Measurements from ENCODE around the gene FOXN3.

FOXN3 gene, protein sequence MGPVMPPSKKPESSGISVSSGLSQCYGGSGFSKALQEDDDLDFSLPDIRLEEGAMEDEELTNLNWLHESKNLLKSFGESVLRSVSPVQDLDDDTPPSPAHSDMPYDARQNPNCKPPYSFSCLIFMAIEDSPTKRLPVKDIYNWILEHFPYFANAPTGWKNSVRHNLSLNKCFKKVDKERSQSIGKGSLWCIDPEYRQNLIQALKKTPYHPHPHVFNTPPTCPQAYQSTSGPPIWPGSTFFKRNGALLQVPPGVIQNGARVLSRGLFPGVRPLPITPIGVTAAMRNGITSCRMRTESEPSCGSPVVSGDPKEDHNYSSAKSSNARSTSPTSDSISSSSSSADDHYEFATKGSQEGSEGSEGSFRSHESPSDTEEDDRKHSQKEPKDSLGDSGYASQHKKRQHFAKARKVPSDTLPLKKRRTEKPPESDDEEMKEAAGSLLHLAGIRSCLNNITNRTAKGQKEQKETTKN

DNA sequence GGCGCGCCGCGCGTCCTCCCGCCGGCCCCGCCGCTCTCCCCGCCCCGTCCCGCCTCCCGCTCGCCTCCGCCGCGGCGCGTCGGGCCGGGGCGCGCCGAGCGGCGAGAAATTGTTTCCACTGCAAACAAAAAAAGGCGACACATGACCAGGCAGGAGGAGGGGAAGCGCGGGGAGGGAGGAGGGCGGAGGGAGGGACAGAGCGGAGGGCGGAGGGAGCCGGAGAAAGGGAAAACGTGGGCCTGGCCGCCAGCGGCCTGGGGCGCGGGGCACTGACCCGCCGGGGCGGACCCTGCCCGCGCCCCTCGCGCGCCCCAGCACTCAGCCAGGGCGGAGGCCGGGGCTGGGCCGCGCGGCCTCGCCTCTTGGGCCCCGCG, at the start of gene FOXN3:
FOXN3 (minus strand) TSS at position 143 of the 374 bp plus-strand sequence. CDS start 4,757 bp downstream, outside the sequence.
- peak; percentile 90 for DNase-seq

DNA sequence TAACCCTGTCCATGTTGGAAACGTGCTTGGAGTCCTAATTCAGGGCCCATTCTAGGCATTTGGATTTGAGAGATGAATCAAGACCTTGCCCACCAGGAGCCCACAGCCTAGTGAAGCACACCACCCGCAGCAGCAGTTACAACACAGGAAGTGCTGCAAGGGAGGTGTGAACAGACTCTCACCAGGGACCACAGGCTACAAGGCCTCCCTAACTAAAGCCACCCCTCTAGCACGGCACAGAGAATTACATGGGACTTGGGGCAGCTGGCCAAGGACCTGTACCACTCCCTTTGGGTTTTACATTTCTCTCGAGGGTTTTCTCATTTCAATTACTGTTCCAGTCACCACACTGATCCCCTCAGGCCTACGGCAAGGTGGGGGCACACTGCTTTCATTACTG, 49.5 kb upstream of the FOXN3 start:
- DNase-seq, result no peak

DNA sequence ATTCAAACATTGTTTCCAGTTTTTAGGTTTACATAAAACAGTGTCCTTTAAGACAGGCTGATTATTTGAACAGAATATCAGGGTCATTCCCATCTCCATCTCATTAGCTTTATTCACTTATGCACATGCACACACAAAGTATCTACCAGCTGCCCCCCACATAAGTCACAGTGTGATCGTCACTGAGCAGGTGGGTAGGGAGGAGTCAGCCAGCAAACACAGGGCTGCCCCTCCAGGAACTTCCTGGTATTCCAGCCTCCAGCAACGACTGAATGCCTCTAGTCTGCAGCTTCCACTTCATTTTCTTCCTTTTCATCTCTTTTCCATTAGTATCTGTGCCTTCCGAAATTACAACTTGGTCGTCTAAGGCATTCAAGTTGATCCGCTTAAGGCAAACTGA, 48.8 kb upstream of the FOXN3 start:
- DNase-seq, result no peak

DNA sequence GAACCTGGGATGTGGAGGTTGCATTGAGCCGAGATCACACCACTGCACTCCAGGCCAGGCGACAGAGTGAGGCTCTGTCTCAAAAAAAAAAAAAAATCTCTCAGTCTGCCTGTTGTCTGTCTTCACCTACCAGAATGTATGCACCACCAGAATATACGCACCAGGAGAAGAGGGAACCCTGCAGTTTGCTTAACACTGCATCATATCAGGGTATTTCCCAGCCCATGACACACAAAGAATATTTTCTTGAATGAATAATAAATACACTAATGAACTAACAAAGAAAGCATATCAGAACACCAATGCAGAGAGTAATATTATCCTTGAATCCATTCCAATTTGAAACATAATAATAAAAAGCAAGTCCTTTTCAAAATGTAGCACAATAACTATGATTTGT, 44.2 kb upstream of the FOXN3 start:
- no peak for DNase-seq

DNA sequence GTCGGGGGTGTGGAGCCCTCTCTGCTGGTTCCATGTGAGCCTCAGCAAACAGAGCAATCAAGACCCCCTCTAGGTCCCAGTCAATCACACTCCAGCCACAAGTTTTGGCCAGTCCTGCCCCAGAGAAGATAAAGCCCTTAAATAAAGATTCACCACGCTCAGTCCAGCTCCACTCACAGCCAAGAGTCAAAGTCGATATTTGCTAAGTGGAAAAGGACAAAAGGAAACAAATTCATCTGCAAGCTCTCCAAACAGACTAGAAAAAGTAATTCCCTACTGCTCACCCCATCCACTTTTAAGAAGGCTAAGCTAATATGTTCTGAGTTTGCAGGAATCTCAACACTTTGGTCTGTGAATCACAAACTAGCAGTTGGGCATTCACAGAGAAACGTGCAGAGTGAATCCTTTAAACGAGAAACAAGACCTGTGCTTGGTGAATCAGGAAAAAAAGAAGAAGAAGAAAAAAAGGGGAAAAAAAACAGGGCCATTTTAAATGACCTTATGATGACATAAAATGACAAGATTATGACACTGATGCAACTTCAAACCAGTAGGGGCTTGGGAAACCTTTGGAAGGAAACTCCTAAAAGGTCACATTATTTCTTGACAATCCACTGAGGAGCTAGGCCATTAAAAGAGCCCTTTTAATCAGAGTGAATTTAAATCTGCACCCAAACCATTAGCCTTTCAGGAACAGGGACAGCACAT, 41.8 kb upstream of the FOXN3 start:
- DNase-seq, result no peak

DNA sequence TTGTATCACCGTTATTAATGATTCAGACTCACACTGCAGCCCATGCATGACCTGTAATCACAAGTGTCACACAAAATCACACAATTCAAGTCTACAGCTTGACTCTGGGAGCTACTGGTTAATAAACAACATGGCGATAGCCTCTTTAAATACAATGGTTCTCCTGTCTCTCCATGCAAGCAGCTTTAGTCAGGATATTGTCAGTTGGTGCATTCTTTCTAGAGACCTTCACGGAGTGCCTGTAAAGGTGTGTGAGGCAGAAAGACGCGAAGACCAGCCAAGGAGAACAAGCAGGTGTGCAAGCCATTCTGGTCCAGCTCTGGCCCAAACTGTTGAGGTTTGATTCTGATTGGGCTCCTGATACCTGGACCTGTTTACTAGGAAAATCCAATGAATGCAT, 40.0 kb upstream of the FOXN3 start:
- DNase-seq, result no peak

DNA sequence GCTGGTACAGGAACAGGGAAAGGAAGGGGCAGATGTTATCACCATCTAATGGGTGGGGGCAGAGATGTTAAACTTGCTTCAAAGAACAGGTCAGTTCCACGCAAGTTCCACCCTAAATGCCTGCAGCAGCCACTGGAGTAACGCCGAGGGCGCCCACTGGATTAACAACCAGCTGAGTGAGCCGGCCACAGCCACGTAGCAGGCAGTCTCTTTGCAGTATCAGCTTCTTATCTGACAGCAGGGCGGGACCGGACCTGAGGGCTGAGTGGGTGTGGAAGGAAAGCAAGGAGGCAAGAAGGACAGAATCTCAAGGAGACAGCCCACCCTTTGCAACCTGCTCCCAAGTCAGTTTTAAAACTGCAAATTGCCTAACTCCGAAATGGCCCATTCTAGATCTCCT, 38.4 kb upstream of the FOXN3 start:
- peak; percentile 81 for DNase-seq

DNA sequence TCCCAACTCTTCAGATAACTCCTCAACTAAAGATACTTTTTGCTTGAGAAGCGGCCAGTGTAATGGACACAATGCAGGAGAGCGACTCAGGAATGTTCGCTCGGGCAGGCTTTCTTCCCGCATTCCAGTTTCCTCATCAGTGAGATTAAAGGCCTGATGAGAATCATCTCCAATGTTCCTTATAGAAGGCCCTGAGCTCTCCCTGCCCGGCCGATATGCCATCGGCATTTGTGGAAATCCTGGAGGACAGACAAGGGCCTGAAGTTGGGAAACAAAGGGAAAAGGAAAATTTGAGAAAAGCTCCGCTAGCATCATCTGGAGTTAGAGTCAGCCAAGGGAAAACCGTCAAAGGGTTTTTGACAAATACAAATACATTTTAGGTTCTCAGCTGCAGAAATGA, 38.0 kb upstream of the FOXN3 start:
- DNase-seq, result no peak

DNA sequence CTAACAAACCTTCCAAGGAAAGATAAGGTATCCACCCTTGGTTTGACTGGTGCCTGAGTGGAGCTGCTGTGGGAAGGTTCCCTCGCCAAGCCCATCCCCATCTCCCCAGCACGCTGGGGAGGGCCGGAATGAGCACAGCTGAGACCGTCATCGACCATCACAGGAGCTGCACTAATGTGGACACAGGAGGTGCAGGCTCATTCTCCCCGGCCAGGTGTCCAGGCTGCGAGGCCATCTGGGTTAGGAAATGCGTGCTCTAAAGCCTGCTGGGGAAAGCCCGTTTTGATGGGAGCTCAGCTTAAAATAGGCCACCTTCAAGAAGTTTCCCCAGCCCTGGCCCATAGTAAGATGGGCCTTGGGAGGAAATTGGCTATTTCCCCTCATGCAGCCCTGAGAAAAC, 35.2 kb upstream of the FOXN3 start:
- DNase-seq, result no peak

DNA sequence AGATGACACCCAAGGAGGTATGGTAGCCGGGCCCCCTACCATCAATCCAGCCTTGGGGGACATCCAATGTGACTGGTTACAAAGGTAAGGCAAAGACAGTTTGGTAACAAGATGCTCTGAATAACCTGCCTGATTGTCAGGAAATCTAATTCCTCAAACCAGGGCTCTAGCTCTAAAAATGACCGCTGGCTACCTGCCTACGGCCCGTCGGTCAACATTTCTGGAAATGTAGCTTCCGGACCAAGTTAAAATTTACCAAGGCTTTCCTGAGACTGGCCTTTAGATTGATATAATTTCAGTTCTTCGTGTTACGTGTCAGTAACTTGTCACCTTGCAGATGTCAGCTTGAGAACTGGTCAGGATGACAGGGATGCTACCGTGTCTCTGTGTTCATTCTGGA, 34.2 kb upstream of the FOXN3 start:
- no peak for DNase-seq

DNA sequence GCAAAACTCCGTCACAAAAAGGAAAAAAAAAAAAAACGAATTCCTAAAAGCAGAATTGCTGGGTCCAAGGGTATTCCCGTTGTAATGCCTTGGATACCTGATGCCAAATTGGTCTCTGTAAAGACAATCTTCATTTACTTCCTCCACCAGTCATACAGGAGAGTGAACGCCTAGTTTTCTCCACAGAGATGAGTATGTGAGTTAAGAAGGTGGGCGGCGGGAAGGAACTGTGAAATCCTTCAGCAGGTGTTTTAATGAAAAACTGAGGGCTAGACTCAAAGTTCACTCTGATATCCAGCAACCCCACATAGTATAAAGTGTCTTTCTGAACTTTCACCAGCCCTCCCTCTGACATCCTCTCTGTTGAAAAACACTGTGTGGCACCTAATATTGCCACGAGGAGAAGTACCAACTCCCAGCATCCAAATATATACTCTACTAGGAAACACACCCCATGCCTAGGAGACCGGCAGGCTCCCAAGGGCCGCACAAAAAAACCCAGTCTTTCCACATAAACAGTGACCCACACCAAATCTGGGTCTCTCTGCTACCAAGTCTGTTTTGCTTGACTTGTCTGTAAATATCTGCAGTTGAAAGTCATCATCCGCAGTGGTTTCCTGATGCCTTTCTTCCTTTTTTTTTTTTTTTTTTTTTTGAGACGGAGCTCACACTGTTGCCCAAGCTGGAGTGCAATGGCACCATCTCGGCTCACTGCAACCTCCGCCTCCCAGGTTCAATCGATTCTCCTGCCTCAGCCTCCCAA, 30.3 kb upstream of the FOXN3 start:
- DNase-seq, result no peak

DNA sequence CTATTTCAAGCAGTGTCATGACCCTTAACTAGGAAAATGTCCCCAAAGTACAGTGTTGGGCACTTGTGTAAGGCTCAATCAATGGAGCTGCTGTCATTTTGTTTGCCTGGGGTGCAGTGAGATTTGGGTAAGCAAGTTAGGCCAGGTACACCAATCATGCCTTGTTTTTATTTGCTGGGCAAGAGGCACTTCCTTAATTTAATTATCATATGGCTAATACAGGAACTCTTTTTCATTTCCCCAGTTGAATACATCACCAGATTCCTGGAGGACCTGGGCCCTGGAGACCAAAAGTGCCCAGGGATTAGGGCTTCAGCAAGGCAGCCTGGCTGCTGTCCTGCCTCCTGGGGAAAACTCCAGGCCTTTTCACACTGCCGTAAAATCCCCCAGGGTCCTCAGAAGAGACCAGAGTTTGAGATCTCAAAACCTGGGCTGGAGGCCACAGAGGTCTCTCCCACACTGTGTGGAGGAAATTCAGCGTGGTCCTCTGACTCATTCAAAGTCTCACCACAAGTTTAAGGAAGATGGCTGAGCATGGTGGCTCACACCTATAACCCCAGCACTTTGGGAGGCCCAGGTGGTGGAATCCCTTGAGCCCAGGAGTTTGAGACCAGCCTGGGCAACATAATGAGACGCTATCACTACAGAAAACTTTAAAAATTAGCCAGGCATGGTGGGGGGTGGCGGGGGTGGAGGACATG, 28.4 kb upstream of the FOXN3 start:
- no peak for DNase-seq

DNA sequence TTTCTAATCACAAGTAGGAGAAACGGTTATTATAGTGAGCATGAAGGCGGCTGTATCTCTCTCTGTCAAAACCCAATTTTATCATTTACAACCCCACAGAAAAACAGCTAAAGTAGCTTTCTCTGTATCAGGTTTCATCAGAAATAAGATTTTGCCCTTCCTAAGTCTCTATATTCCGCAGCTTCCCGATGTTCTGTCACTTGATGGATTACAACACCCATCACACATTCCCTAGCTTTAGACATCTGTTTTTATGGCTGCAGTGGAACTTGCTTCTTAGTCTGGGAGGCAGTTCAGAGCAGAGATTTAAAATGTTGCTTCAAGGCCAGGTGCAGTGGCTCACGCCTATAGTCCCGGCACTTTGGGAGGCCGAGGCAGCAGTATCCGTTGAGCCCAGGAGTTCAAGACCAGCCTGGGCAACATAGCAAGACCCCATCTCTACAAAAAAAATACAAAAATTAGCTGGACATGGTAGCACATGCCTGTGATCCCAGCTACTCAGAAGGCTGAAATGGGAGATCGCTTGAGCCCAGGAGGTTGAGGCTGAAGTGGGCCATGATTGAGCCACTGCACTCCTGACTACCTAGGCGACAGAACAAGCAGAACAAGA, 27.6 kb upstream of the FOXN3 start:
- no peak for DNase-seq

DNA sequence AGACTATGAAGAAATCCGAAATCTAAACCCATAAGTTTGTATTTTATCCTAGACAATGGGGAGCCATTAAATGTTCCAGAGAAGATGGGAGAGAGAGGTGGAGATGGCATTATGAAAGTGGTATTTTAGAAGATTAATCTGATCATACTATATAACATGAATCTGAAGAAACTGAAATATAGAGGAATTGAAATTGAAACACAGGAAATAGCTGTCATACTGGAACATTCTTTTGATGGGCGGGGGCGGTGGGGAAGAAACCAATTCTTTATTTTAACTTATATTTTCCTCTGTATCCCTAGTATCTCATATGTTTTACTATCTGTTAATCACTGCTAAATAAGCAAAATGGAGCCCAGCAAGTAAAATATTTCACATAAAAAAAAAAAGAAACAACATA, 27.0 kb upstream of the FOXN3 start:
- DNase-seq, result no peak

DNA sequence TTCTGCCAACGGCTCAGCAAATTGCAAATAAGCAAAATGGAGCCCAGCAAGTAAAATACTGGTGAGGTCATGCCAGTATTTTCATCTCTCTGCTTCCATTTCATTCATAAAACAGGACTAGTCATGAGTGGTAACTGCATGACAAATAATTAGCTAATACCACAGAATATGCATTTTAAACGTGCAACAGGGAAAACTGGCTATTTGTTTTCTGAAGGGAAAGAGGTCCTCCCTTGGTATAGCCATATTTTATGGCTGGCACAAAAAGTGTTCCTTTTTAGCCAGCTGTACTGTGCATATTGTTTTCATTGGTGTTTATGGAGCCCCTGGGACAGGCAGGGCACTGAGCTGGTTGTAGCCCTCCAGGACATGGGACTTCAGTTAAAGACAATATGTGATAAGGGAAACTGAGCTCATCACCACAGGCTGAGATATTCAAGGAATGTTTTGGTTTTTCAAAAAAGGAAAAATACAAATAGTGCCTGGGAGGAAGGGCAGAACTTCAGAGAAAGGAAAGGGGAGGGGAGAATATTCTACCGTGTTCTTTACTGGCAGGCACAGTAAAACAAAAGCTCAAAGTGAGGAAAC, 26.1 kb upstream of the FOXN3 start:
- no peak for DNase-seq

DNA sequence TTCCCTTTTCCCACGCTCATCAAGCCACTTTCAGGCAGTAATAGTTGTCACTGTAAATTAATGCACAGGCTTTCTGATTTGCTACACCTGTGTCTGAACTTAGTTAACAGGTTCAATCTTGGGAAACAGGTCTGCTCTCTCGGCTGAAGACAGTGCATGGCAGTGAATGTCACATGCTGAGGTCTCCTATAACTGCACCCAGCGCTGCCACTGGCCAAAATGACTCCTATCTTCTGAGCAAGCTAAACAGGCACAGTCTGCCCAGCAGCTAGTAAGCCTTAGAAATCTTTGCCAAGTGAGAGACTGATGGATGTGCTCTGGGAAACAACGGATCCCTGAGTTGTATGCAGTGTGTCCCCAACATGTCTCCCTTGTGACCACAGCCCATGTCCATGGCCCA, 25.2 kb upstream of the FOXN3 start:
- no peak for DNase-seq

DNA sequence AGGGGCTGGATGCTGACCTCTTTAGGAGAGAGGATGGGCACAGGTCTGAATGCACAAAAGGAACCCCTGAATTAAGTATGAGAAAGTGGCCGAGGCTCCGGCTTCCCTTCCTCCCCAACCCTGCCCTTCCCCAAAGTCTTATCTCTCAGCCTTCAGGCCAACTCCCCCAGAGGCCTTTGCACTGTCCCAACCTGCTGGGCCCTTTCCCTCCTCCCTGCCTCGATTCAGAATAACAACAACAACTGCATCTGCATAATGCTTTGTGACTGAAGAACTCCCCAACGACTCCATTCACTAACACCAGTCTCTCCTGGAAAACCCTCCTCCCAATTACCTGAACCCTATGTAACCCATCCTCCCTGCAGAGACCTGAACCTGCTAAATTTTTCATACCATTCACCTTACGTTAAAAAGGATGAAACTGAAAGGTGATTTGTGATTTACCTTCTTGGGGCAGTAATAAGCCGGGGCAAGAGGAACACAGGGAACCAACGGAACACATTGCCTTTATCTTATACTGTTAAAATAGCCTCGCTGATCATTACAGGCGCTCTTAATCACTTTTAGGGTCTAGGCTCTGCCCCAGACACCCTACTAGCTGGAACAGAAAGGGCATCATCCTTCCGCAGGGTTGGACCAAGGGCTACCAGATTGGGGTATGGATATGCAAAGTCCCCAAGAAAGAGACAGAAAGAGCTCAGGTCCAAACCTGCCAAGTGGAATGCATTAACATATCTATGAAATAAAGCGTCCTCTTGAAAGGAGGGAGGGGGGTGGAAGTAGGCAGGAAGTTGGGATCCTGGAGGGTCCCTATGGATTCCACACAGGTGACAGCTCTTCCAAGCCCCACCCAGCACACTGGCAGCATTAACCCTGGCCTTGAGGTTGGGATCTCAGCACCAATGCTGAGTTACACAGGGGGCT, 24.2 kb upstream of the FOXN3 start:
- DNase-seq, result peak; percentile 87

DNA sequence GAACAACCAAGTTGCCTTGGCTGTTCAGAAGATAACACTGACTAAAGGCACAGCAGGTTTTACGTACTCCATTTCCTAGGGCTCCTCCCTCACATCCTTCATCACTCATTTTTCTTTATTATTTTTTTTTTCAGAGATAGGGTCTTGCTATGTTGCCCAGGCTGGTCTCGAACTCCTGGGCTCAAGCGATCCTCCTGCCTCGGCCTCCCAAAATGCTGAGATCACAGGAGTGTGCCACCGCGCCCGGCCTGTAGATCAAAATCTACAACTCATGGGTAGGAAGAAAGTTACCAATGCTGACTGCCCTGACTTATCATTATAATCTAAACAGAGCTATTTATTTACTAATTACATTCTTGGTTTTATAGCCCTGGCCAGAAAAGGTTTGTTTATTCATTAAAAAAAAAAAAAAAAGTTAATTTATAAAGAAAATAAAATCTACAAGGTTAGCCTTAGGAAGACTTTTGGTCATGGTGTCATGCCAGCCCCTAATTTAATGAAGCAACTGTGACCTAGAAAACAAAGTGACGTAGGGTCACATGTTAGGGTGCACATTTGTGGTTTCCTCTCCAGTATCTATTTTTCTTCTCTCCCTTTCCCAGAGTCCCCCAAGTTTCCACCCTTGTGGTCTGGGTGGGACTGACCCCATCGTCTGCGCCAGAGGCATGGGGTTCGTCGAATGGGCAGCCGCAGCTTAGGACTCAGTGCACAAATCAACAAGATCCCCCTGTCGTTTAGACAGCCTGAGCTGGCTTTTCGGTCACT, 19.0 kb upstream of the FOXN3 start:
- DNase-seq, result no peak

DNA sequence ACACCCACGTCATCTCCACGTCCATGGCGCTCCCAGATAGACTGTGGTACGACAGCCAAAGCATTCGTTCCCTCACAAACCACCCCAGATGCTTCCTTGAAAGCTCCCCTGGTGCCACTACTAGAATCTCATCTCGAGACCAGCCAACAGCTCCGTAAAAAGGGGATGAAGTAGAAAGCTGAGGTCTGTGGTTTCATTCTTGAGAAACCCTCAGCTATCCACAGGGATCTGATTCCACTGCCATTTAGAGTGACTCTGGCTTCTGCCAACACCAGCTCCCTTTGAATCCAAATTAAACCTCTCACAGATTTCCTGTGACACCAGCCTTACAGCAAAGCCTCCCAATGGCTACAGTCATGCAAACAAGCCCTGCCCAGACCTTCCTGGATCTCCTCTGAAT, 18.5 kb upstream of the FOXN3 start:
- DNase-seq, result no peak

DNA sequence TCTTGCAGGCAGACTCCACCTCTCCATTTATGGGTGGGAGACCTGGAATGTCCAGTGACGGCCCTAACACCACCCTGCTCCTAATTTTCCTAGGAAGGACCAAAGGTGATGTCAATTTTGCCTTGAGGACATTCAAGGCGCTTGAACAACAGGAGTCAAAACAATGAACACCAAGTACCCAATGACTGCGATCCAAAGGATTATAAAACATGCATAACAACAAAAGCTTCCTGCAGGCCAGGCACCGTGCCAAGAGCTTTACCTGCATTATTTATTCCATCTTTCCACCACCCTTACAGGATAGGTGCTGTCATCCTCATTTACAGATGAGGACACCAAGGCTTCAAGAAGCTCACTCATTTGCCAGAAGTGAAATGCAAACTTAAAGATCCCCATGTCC, 15.2 kb upstream of the FOXN3 start:
- DNase-seq, result no peak
